ENCODE measurements around the gene ZNF423. TPM values are rescaled to one million over a fixed set of nuclear protein-coding genes. Genes with fewer than 3 reads are reported as not detected.
A peak's percentile ranks its signal among the peaks of the same experiment; 100 is the strongest.

The ZNF423 gene
- total RNA-seq, 1 donor from 2014 or later: 10.7 TPM

- intact Hi-C loops (cut with DNase I): no loop called here
- H3K36me3 ChIP-seq: no peaks in the 10 kb centered on the region
- ATAC-seq (no peak), DNase-seq (no peak)
- no peak overlapping the region for H3K4me3 ChIP-seq
- H3K27me3 ChIP-seq (ENCODE audit: low read depth): peaks cover 10% of the 10 kb centered on the region
- H3K9me3 ChIP-seq: no peaks in the 10 kb centered on the region
- peaks cover 53% of the 10 kb centered on the region for H3K4me1 ChIP-seq
- TF ChIP-seq CTCF (IDR thresholded peaks at IDR 0.05): no peak
- peak overlapping the region; percentile 62 for H3K27ac ChIP-seq
These were observed 18.1 kb downstream of the ZNF423 start for GRCh38 chr16:49837688-49838410.

- Histone ChIP-seq H3K27ac (peak overlapping the region; percentile 82), H3K4me1 (peaks cover 62% of the 10 kb centered on the region), H3K4me3 (no peak overlapping the region), H3K9me3 (no peaks in the 10 kb centered on the region), H3K27me3 (ENCODE audit: low read depth) (peaks cover 10% of the 10 kb centered on the region), H3K36me3 (no peaks in the 10 kb centered on the region)
- intact Hi-C loops (cut with DNase I): no loop called here
- no peak for DNase-seq
- ATAC-seq: no peak
- no peak for TF ChIP-seq CTCF (IDR thresholded peaks at IDR 0.05)
These were observed 19.2 kb downstream of the ZNF423 start for GRCh38 chr16:49836668-49837067.

GRCh38 chr16:49836218-49836617, 19.7 kb downstream of the ZNF423 start:
- no peak for ATAC-seq
- peaks cover 62% of the 10 kb centered on the region for H3K4me1 ChIP-seq
- intact Hi-C loops (cut with DNase I): no loop called here

GRCh38 chr16:49835161-49835777, 20.6 kb downstream of the ZNF423 start:
- Histone ChIP-seq H3K4me1 (peaks cover 62% of the 10 kb centered on the region), H3K4me3 (no peak overlapping the region)

More at GRCh38 chr16:49836218-49836617, 19.7 kb downstream of the ZNF423 start:
- peak overlapping the region; percentile 82 for H3K27ac ChIP-seq
- H3K27me3 ChIP-seq (ENCODE audit: low read depth): peaks cover 10% of the 10 kb centered on the region
- no peak for TF ChIP-seq CTCF (IDR thresholded peaks at IDR 0.05)
- H3K4me3 ChIP-seq: no peak overlapping the region
- H3K36me3 ChIP-seq: no peaks in the 10 kb centered on the region
- no peak for DNase-seq
- H3K9me3 ChIP-seq: no peaks in the 10 kb centered on the region

More at GRCh38 chr16:49835161-49835777, 20.6 kb downstream of the ZNF423 start:
- intact Hi-C loops (cut with DNase I): no loop called here
- no peaks in the 10 kb centered on the region for H3K36me3 ChIP-seq
- H3K9me3 ChIP-seq: no peaks in the 10 kb centered on the region
- peak overlapping the region; percentile 82 for H3K27ac ChIP-seq
- TF ChIP-seq CTCF (IDR thresholded peaks at IDR 0.05): no peak
- H3K27me3 ChIP-seq (ENCODE audit: low read depth): peaks cover 10% of the 10 kb centered on the region
- peak in 1 of 2 donors; percentile 3 for ATAC-seq
- DNase-seq: no peak
